GM18499 (cell line): Measurements from ENCODE around the gene QRFP.

Source experiments
- ATAC-seq: cut with Tn5 transposase; IDR thresholded peaks from one replicate; pipeline ENCODE4 v1.9.1; 2021; ENCODE audit warnings: moderate number of reproducible peaks; ENCODE audit not compliant: insufficient read depth, unreplicated experiment

QRFP gene

DNA sequence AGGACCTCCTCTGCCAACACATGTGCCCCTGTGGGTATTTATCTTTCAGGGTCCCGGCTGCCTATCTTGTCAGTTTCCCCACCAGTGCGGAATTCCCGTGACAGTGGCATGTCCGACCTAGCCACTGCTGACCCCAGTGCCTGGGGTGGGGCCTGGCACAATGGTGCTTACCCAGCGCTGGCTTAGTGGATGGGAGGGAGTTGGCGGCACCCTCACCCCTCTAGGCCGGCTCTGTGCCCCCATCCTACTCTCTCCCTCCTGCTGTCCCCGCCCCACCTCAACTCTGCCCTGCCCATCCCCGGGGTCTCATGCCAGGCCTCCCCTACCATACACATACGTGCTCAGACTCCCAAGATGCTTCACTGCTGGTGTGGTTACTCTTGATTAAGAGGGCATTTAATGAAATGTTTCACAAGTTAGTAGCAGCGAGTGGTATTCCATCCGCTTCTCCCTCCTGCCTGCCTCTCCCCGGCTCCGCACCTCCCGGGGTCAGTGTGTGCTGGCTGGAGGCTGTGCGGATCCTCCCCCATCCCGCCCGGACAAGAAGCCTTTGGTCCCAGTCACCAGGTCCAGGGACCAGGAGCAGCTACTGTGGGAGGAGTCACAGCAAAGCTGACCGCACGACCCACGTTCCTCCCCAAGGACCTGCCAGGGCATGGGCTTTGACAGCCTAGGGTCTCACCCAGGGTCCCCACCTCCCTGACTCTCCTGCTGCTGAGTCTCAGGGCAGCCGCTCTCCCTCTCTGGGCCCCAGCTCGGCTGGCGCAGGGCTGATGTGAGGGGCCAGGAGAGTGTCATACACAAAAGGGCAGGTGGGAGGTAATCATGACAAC, 9.5 kb upstream of the QRFP start:
- ATAC-seq = no peak

DNA sequence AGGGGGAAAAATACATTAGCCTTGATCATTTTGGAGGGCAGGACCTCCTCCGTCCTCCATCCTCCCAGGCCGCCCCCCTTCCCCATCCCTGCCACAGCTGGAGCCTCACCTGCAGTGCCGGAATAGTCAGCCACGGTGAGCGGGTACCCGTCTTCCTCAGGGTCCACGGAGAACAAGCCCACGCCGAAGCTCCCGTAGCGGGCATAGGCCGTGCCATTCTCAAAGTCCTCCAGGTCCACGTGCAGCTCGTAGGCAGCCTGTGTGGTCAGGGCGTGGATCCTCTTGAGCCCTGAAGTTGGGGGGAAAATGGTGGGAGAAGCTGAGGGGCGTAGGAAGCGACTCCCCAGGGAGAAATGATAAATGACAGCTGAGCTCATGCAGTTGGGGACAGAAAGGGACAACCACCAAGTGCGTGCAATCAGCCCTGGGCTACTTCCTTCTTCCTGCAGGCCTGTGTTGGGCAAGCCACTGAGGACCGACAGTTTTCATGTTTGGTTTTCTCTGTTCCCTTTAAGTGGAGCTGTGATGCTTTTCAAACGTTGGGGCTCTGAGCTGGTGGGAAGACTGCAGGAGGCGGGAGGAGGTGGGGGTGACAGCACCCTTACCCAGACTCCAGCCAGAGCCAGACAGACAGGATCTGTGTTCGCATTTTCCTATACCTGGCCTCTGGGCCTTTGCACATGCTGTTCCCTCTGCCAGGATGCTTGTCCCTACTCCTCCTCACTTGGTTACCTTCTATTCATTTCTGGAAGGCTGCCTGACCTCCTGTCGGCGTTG, 8.7 kb upstream of the QRFP start:
- no peak for ATAC-seq

DNA sequence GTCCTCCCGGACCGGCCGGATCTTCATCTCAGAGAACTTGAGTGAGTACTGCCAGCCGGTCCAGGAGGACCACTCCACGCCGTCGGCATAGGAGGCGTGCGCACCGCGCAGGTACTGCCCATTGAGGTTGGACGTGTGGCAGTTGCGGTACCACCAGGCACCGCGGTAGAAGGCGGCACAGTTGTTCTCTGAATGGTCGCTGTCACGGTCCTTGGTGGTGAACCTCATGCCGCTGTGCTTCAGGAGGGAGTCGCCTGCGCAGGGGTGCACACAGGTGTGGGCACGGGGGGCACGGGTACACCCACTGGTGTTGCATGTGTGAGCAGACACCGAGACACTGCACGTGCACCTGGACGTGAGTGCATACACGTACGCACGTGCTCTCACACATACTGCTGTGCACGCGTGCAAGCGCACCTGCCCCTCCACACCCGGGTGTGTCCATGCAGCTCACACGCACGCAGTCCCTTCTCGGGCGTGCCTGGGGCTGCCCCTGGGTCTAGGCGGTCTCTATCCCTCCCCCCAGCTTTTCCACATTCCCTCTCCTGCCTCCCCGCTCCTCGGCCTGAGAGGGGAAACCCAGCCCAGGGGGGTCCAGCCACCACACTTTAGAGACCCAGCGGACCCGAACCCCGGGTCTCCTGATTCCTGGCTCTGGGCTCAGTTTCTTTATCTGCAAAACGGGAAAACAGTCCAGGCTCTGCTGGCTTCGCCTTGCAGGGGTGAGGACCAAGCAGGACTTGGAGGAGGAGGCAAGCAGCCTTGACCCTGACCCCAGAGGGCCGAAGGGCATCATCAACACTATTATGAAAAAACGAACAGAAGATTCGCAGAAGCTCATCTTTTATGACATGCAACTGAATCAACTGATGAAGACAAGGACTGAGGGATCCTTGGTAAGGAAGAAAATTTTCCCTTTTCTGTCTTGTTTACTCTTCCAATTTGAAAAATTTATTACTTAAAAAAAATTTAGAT, 7.7 kb upstream of the QRFP start:
- no peak for ATAC-seq

DNA sequence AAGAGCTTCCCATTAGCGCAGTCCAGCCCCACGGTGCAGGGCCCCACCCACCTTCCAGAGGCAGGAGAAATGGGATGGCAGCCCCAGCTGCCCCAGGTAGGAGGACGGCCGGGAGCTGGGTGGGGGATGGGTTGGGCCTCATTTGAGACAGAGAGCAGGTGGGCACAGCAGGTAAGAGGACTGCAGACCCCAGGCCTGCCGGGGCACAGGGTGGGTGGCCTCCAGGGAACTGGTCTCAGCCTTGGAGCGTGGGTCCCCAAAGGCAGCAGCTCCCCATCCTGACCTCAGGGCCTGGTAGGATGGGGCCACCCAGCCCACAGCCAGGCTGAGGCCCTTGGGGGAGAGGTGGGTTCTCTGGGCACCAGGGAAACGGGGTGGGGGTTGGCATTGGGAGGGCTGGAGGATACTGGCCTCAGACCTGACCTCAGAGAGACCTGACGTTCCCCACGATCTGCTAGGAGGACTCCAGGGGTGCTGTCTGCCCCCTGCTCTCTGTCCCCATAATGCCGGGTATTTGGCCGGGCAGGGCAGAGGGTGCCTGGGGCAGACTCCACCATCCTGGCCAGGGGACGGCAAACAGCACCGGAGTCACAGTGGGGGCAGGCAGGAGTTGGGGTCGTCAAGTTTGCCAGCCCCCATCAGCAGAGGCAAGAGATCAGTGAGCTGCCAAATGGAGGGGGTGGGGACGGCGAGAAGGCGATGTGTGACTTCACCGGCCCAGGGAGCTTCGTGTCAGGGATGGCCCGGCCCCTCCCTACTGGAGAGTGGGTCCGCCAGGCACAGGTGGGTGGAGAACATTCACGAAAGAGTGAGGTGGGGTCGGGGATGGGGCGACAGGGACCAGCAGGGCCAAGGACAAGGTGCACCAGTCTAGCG, 6.8 kb upstream of the QRFP start:
- ATAC-seq = no peak

DNA sequence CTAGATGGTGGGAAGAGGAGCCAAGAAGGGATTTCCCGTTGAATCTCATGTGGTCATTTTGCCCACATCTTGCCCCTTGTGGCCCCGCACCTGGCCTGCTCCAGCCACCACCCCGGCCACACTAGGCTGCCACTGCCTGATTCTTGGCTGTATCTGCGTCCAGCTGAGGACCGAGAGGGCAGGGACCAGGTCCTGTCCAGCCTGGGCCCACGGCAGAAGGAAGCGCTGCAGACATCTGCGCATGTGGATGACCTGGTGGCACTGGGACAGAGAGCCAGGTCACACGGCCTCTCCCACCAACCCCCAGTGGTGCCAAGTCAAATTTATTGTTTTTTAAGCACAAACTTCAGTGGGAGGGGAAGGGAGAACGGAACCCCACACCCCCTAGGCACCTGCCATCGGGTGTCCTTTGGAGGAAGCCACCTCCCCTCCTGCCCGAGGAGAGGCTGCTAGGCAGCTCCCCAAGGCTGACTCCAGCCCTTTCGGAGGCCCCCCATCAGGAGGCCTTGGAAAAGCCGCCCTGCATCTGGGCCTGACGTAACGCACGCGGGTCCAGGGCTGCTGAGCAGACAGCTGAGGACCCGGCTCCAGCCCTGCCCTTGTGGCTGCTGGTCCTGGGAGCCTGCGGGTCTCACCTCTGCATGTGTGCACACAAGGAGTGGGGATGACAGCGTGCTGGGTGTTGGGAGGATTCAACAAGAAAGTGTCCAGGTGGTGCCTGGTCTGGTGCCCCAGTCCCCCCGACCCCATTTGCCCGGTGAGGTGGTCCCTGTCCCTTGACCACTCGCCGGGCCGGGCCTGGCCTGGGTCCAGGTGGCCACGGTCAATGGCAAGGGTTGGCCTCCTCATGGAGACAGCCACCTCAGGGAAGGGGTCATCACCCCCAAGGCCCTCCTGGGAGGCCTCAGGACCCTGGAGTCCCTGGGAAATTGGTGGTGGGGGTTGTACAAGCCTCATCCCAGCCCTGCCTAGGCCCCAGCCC, 5.9 kb upstream of the QRFP start:
- ATAC-seq = no peak

DNA sequence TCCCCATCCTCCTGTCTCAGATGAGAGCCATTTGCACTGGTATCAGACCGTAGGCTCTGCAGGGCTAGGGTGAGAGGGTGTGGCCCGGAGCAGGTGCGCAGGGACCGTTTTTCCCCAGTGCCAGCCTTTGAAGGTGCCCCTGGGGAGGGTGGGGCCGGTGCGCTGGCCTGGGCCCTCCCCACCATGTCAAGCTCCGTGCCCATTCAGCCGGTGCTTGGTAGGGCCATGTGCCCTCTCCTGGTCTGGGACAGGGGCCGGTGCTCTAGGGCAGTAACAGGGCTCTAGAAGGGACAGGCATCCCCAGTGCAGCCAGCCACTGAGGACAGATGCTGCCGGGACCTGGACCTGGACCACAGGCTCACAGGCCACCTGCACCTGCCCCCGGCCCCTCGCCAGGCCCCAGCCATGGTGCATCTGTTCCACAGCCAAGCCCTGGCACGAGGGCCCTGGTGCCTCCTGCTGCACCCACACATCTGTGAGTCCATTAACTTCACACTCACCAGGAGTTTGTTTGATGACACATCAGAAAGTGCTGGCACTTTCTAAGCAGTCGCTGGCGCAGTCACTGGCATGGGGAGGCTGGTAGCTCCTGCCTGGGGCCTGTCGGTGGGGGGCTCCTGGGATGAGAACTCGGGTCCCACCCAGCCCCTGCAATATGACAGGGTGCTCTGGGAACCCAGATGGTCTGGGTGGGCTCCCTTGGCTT, 5.0 kb upstream of the QRFP start:
- ATAC-seq = no peak

DNA sequence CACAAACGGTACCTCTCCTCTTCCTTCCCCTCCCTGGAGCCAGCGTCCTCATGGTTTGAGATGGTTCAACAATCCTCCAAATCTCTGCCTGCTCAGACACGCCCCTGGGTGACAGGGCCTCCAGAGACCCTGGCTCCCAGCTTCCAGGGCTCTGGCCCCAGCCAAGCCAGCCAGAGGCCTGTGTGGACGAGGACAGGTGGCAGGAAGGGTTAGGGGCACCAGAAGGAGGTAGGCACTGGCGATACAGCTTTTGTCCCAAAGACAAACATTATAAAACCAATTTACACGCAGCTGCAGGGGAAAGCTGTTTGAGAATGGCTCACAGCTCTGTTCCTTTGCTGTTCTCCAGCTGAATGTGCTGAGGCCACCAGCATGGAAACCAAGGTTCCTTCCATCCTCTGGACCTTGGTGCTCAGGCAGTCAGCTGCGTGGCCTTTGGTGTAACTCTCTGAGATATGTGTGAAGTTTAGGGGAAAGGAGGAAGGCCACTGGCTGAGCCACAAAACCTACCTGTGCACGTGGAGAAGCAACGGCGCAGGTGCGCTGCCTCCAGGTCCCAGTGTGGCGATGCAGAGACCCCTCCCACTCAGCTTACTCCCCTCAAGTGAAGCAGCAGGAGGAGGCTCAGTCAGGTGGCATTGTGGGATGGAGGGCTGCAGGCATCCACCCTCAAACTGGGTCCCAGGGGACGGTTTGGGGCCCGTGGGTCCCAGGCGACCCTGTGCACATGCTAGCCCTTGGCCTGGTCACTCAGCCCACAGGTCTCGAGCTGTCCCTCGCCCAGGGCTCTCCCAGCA, 4.3 kb upstream of the QRFP start:
- ATAC-seq = no peak

DNA sequence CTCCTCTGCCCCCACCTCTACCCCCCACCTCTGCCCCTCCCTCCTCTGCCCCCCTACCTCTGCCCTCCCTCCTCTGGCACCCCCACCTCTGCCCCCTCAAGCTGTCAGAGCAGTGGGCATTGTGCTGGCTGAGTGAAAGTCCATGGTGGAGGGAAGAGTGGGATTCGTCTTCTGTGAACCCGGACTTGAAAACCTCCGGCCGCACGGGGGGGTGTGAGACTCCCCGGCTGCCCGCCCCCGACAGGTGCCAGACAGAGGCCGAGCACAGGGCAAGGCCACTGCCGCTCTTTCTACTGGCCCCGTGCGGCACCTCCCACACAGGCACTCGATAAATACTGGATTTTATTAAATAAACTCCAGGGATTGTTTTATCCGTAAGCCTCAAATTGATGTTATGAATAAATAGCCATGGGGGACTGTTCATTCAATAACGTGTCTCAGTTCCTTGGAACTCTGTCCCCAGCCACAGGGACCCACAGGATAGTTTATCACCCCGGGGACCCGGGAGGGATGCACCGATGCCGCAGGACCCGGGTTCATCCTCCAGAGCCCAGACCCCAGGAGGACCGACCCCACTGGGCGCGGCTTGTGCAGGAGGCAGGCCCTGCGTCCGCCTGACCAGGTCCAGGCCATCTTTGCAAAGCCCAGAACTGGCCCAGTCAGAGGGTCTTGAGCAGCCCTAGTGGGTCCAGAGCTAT, 2.6 kb upstream of the QRFP start:
- ATAC-seq = no peak

DNA sequence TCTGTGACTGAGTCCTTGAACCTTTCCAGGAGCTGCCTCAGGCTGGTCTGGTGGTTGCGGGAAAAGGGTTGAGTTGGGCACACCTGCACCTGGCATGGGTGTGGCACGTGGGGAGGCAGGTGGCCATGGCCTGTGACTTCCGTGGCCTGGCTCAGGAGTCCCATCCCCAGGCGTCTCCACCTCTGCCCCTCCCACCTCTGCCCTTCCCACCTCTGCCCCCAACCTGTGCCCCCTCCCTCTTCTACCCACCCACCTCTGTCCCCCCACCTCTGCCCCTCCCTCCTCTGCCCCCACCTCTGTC, 1.9 kb upstream of the QRFP start:
- ATAC-seq = no peak

DNA sequence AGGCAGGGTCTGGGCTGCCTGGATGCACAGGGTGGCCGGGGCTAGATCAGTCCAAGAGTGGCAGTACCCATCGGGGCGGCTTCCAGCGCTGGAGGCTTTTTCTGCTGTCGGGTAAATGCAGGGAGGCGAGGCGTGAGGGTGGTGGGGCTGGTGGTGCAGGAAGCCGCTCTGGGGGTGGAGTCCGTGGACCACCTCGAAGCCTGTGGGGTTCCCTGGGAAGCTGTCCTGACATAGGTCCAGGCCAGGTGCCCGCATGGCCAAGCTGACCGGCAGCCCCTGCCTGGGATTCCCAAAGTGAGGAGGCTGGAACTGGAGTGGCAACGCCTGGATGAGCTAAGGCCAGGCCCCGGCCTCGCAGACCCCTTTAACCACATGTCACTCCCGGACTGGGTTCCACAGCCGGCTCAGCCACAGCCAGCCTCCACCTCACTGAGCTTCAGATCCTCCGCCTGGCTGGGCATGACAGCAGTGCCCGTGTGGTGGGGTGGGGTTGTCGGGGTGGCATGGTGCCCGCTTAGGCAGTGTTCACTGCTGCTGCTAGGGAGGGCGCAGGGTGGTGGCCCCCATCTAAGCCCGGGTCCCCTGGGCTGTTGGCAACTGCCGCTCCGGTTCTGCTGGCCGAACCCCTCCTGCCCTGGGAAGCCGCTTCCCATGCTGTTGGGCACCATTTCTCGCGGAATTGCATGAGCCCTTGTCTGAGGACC, 1.4 kb upstream of the QRFP start:
- no peak for ATAC-seq

DNA sequence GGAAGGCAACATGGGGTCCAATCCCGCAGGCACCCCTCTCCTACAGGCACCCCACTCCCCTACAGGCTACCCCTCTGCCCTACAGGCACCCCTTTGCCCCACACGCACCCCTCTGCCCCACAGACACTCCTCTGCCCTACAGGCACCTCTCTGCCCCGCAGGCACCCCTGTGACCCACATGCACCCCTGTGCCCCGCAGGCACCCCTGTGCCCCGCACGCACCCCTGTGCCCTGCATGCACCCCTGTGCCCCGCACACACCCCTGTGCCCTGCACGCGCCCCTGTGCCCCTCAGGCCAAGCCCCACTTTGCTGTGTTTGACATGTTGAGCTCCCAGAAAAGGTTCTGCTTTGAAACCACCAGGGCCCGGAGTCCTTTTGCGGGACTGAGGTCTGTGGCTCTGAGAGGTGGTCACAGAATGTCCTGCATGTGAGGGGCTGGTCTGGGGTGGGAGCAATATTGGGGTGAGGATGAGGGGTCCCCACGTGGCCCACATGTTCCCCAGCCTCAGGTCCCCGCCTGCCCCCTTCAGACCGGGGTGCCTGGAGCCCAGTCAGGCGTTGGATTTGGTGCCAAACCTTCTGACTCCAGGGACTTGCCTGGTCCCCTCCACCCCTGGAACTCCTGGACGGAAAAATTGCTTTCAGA, 616 bp upstream of the QRFP start:
- ATAC-seq = no peak

DNA sequence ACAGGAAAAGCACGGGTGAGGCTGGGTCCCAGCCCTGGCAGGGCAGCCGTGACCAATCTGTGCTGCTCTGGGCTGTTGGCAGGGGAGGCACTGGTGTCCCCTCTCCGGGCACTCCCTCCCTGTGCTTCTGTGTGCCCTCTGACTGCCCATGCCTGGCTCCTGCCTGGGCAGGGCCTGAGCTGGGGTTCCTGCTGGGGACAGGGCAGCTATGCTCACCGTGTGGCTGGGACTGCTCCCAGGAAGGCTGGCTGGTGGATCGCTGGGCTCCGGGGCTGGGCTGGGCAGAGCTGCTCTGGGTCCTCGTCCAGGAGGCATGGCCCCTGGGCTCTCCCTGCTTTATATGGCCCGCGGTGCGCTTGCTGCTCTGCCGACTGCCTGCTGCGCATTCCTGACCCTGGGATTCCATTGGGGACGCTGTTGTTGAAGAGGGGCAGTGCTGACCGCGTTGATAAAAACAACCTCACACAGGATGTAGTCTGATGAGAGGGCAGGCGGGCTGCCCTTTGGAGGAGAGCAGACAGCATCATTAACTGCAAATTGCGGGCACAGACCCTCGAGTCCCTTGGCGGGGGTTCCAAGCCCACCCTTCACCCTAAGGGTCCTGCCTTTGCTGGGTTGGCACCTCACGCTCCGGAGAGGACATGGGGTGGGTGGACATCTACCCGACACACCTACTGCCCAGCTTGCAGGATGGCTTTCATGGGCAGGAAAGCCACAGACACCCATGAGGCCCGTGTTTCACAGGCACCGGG, 955 bp downstream of the QRFP start:
- no peak for ATAC-seq

DNA sequence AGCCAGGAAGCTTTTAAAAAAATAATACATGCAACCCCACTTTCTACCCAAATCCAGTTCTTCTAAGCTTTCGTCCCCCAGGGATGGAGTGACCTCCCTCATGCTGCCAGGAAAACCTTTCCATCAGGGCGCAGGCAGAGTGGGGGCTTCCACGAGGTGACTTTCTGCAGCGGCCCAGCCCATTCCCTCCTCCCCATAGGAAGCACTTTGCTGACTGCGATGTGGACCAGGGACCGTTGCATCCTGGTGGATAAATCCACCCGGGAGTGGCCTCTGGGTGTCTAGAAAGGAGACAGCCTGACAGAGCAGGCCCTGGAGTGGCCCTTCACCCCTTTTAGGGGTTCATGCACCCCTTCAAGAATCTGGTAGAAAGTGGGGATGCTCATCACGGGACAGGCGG, 1.6 kb downstream of the QRFP start:
- no peak for ATAC-seq

DNA sequence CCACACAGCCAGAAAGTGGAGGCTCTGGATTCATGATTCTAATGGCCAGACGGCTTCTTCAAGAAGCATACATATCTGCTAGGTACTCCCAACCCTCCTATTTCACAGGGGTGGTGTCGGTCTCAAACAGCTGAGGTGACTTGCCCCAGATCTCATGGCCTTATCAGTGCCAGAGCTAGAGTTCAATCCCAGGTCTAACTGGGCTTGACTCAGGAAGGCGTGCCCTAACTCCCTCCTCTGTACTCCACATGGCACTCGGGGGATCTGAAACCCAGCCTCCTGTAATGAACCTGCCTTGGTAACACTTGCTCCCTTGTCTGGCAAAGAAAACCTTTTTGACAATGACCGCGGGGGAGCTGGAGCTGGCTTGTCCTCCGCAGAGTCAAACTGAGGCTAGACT, 2.1 kb downstream of the QRFP start:
- ATAC-seq = no peak
